ENCODE results near the gene SEMG1. TPM values are rescaled to one million over a fixed set of nuclear protein-coding genes. Genes with fewer than 3 reads are reported as not detected.

Gene SEMG1
- total RNA-seq, 2 experiments from 2014 or later: not detected

DNA sequence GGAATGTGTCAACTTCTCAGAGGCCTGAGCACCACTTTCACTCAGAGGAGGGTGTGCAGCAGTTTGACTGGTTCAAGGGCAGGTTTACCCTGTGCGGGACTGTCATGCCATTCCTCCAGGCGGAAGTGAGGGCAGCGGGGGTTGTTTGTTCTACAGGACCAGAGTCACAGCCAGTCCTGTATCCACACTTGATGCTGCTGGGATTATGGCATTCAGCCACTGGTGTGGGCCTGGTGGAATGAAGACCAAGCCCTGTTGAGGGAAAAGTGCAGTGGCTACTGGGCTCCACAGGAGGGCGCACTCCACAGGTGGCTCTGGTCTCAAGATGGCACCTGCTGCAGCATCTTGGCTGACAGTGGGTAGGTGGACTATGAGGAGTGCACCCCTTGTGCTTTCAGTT is 29.2 kb downstream of the SEMG1 start:
- POLR2A ChIA-PET: no interaction called here
- Mint-ChIP-seq H3K9me3 (no peaks in the 10 kb centered on the region), H3K4me3 (no peak overlapping the region), H3K27ac (no peak overlapping the region), H3K4me1 (no peaks in the 10 kb centered on the region), H3K27me3 (peaks cover 32% of the 10 kb centered on the region), H3K36me3 (ENCODE audit: low read depth) (no peaks in the 10 kb centered on the region)
- CTCF ChIA-PET: no interaction called here
- DNase-seq: no peak

DNA sequence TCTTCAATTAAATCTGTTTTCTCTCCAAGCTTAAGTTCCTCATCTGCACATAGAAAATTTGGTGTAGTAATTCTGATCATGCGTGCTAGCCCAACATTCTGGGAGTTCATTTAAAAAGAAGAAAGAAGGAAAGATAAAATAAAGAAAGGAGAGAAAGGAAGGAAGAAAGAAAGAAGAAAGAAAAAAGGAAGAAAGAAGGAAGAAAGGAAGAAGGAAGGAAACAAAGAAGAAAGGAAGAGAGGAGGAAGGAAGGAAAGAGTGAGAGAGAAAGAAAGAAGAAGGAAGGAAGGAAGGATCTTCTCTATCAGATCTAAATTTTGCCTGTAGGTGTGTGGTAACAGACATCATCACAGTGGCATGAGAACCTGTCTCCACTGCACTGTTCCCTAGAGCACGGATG is 31.3 kb downstream of the SEMG1 start:
- Mint-ChIP-seq H3K9me3 (no peaks in the 10 kb centered on the region), H3K4me1 (no peaks in the 10 kb centered on the region), H3K27me3 (peaks cover 40% of the 10 kb centered on the region), H3K4me3 (no peak overlapping the region), H3K27ac (no peak overlapping the region), H3K36me3 (ENCODE audit: low read depth) (no peaks in the 10 kb centered on the region)
- POLR2A ChIA-PET: no interaction called here
- no peak for DNase-seq
- CTCF ChIA-PET: no interaction called here

DNA sequence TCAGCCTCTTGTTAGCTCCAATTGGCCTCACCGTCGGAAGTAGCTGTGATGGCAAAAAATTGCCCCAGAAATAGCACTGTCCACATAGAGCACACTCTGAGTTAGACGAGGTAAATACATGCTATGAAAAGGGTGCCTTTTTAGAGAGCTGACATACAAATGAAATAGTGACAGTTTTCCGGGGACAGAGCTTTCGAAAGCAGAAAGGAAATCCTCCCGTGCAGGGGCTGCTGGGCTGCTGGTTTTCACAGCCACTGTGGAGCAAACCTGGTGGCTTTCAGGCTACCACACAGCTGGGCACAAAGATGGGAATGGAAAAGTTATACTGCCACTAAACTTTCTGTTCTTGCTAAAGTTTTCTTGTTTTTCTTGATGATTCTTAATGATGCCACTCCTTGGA is 39.3 kb downstream of the SEMG1 start:
- Mint-ChIP-seq H3K27me3 (peaks cover 78% of the 10 kb centered on the region), H3K36me3 (ENCODE audit: low read depth) (no peaks in the 10 kb centered on the region), H3K9me3 (no peaks in the 10 kb centered on the region), H3K27ac (no peak overlapping the region), H3K4me1 (no peaks in the 10 kb centered on the region), H3K4me3 (no peak overlapping the region)
- ChIA-PET CTCF (interaction anchor here (1.7 kb wide), 1 partner anchor 48 kb away, joined by 5 read pairs; no protein-coding TSS in a partner anchor), POLR2A (no interaction called here)
- DNase-seq: no peak

DNA sequence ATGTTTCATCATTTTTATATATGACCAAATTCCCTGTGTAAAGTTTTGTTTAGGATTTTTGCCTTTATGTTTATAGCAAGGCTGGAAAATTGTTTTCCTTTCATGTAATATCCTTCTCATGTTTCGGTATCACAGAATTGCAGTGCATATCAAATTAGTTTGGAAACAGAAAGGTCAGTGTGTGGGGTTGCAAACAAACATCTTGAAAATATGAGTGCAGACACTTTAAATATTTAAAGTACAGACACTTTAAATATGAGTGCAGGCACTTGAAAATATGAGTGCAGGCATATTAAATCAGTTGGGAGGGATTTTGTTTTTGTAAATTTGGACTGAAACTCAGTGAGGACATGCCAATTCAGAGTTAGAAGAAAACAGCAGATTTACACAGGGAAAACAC is 41.0 kb downstream of the SEMG1 start:
- H3K4me3 Mint-ChIP-seq: no peak overlapping the region
- POLR2A ChIA-PET: no interaction called here
- peaks cover 83% of the 10 kb centered on the region for H3K27me3 Mint-ChIP-seq
- H3K36me3 Mint-ChIP-seq (ENCODE audit: low read depth): no peaks in the 10 kb centered on the region
- no peak for DNase-seq
- H3K4me1 Mint-ChIP-seq: no peaks in the 10 kb centered on the region
- CTCF ChIA-PET: no interaction called here
- no peak overlapping the region for H3K27ac Mint-ChIP-seq
- no peaks in the 10 kb centered on the region for H3K9me3 Mint-ChIP-seq

DNA sequence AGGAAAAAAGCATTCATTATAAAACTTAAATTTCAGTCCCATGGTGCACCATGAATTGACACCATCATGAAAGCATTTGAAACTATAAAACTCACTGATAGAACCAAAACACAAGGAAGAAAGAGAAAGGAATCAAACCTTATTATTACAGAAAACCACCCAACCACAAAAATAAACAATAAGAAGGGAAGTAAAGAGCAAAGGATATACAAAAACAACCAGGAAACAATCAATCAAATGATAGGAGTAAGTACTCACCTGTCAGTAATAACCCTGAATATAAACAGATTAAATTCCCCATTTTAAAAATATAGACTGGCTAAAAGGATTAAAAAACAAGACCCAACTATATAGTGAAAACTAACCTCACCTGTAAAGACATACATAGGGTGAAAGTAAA is 41.8 kb downstream of the SEMG1 start:
- Mint-ChIP-seq H3K27me3 (peaks cover 75% of the 10 kb centered on the region), H3K36me3 (ENCODE audit: low read depth) (no peaks in the 10 kb centered on the region), H3K4me1 (no peaks in the 10 kb centered on the region), H3K27ac (no peak overlapping the region), H3K9me3 (no peaks in the 10 kb centered on the region), H3K4me3 (no peak overlapping the region)
- CTCF ChIA-PET: no interaction called here
- no peak for DNase-seq
- POLR2A ChIA-PET: no interaction called here

DNA sequence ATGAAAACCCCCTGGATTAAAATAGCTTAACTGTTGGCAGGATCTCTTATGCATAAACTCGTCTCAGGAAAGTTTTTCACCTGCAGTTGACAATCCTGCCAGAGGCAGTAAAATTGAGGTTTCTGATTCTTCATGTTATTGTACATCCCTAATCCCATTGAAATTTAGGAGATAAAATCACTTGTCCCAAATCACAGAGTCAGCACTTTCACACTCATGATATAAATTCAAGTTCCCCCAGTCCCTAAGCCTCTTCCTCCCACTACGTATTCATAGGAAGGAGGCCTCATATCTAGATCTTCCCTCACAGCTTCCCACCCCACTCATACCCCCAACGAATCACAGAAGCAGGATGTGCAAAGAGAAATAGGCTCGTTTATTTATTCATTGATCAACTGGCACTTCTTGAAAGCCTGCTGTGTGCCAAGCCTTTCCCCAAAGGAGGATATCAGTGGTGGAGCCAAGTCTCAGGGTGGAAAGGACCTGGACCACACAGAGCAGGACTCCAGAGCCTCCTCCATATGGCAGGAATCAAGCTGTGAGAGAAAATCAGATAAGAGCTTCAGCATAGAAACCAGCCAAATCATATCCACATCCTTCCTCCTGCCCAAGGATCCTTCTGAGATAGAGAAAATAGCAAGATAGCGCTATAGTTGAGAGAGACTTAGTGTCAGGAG is 45.2 kb downstream of the SEMG1 start:
- Mint-ChIP-seq H3K9me3 (no peaks in the 10 kb centered on the region), H3K27ac (no peak overlapping the region), H3K4me1 (no peaks in the 10 kb centered on the region), H3K36me3 (ENCODE audit: low read depth) (no peaks in the 10 kb centered on the region), H3K4me3 (no peak overlapping the region), H3K27me3 (peaks cover 53% of the 10 kb centered on the region)
- POLR2A ChIA-PET: no interaction called here
- DNase-seq: no peak
- CTCF ChIA-PET: no interaction called here

DNA sequence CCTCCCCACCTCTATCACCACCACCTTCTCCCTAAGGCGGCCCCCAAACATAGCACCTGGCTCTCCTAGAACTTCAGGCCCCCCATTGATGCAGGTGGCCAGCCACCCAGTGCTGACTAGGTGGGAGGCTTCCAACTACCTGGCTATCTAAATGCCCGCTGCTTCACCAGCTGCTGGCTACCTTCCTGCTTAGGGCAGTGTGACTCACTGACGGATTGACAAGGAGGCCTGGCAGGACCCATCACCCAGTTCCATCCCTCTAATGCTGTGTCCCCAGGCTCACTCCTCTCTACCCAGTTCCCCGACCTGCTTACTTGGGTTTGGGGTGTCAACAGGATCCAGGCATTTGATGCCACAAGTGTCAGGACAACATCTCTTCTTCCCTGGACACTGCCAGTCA is 46.4 kb downstream of the SEMG1 start:
- no peak for DNase-seq
- Mint-ChIP-seq H3K27ac (no peak overlapping the region), H3K9me3 (no peaks in the 10 kb centered on the region), H3K36me3 (ENCODE audit: low read depth) (no peaks in the 10 kb centered on the region), H3K4me3 (no peak overlapping the region), H3K4me1 (no peaks in the 10 kb centered on the region), H3K27me3 (peaks cover 43% of the 10 kb centered on the region)
- CTCF ChIA-PET: no interaction called here
- POLR2A ChIA-PET: no interaction called here

DNA sequence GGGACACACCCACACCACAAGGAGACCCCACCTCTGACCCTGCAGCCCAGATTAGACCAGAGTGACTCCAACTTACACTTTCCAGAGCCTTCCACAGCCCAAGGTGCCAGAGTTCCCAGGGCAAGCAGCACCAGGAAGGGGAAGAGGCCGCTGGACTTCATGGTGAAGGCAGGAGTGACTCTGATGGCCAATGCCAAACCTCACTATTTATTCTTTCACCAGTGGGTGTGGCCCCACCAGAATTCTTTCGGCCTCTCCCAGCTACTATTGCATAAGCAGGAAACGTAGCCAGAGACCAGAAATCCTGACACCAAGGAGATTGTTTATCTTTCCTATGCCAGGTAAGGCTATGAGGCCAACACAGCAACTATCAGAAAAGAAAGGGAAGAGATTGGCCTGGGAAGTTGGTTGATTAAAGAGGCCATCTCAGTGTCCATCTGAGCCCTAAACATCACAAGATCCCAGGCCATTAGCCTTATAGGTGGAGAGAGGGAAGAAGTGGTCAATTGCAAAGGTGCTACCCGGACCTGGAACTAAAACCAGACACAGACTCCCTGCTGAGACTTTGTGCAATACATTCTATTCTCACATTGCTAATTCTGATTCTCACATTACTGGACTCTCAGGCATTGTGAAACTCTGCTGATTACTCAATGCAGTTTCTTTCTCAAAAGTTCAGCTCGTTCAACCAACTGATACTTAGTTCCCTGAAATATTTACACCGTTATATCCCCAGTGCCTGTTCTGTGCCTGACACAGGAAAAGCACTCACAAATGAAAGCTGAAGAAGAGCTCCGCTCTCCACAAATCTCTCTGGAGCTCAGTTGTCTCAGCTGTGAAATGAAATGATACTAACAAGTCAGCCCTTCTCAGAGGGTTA is 47.8 kb downstream of the SEMG1 start, which contains the start of gene SLPI:
Gene SLPI, minus strand, starts transcription at position 182 of the 880 bp plus-strand sequence. Its CDS starts 21 bp downstream, at position 161.
- peaks cover 32% of the 10 kb centered on the region for H3K27me3 Mint-ChIP-seq
- H3K9me3 Mint-ChIP-seq: no peaks in the 10 kb centered on the region
- H3K27ac Mint-ChIP-seq: no peak within 1 kb of the TSS
- no peaks in the 10 kb centered on the region for H3K4me1 Mint-ChIP-seq
- no peaks in the 10 kb centered on the region for H3K36me3 Mint-ChIP-seq (ENCODE audit: low read depth)
- no peak within 1 kb of the TSS for H3K4me3 Mint-ChIP-seq
- DNase-seq: no peak
- POLR2A ChIA-PET: no interaction called here
- CTCF ChIA-PET: interaction anchor here (1.0 kb wide), 1 partner anchor 36 kb away, joined by 3 read pairs; no protein-coding TSS in a partner anchor

DNA sequence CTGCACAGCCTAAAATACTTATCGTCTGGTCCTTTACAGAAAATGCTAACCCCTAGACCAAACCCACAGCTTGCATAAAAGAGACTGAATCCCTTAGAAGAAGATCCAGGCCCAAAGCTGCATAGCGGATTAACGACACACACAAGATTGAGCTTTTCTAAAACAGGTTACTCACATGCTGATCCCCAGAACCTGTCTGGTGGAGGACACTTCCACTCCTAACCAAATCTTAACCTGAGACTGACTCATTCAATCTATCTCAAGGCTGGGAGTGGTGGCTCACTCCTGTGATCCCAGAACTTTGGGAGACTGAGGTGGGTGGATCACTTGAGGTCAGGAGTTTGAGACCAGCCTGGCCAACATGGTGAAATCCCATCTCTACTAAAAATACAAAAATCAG is 50.3 kb downstream of the SEMG1 start:
- Mint-ChIP-seq H3K27ac (no peak overlapping the region), H3K36me3 (ENCODE audit: low read depth) (no peaks in the 10 kb centered on the region), H3K27me3 (peaks cover 14% of the 10 kb centered on the region), H3K4me3 (no peak overlapping the region), H3K9me3 (no peaks in the 10 kb centered on the region), H3K4me1 (no peaks in the 10 kb centered on the region)
- POLR2A ChIA-PET: no interaction called here
- CTCF ChIA-PET: interaction anchor here (1.1 kb wide), 1 partner anchor 52 kb away, joined by 7 read pairs; no protein-coding TSS in a partner anchor
- DNase-seq: no peak

DNA sequence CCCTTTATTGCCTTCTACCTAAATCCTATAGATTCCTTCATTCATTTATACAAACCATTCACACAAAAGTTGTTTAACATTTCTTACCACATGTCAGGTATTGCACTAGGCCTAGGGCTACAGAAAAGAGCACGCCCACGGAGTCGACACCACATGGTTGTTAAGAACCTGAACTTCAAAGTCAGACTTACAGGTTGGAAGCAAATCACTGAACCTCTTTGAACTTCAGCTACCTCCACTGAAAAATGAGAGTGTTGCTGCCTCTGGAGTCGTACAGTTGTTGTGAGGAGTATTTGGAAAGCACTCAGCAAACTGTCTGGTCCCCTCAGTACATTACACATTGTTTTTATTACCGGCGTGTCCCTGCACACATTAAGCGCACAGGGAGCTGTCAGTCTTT is 50.9 kb downstream of the SEMG1 start:
- no peaks in the 10 kb centered on the region for H3K36me3 Mint-ChIP-seq (ENCODE audit: low read depth)
- no peak overlapping the region for H3K4me3 Mint-ChIP-seq
- ChIA-PET POLR2A (interaction anchor here (0.5 kb wide), 1 partner anchor 251 kb away, joined by 9 read pairs; no protein-coding TSS in a partner anchor), CTCF (interaction anchor here (1.1 to 1.2 kb wide), 2 partner anchors 14 to 52 kb away, joined by 3 to 7 read pairs; no protein-coding TSS in a partner anchor)
- no peaks in the 10 kb centered on the region for H3K4me1 Mint-ChIP-seq
- no peak overlapping the region for H3K27ac Mint-ChIP-seq
- peaks cover 14% of the 10 kb centered on the region for H3K27me3 Mint-ChIP-seq
- no peaks in the 10 kb centered on the region for H3K9me3 Mint-ChIP-seq
- DNase-seq: no peak

DNA sequence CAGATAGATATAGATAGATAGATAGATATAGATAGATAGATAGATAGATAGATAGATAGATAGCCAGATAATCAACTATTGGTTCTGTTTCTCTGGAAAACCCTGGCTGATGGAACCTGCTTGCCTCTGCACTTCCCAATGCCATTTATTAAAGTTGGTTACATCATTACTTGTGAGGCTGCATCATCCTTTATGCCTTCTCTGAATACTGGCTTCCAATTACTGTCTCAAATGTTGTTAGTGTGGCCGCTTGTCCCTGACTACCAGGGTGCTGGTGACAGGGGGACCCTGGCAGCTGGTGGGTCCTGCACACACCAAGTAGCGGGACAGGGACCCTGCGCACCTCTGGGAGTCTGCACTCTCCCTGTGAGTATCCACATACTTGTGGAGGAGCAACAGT is 51.4 kb downstream of the SEMG1 start:
- H3K27ac Mint-ChIP-seq: no peak overlapping the region
- no peak for DNase-seq
- peaks cover 17% of the 10 kb centered on the region for H3K27me3 Mint-ChIP-seq
- H3K9me3 Mint-ChIP-seq: no peaks in the 10 kb centered on the region
- ChIA-PET CTCF (interaction anchor here (1.2 kb wide), 1 partner anchor 14 kb away, joined by 3 read pairs; no protein-coding TSS in a partner anchor), POLR2A (interaction anchor here (0.6 kb wide), 1 partner anchor 431 kb away, joined by 4 read pairs; no protein-coding TSS in a partner anchor)
- no peaks in the 10 kb centered on the region for H3K4me1 Mint-ChIP-seq
- no peaks in the 10 kb centered on the region for H3K36me3 Mint-ChIP-seq (ENCODE audit: low read depth)
- H3K4me3 Mint-ChIP-seq: no peak overlapping the region

DNA sequence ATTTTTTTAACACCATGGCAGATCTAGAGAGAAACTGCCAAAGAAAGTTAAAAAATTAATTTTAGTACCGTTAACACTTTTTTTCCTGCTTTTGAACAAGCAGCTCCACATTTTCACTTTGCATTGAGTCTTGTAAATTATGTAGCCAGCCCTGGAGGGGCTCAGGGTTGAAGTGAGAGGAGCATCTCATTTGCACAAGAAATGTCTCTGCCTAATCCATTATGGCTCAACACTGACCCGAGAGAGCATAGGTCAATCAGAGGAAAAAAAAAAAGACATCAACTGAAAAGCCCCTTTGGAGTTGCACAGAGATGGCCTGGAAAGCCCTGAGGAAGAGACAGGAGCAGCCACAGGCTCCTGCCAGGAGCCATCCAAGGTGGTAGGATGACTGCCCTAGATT is 51.8 kb downstream of the SEMG1 start:
- H3K4me1 Mint-ChIP-seq: no peaks in the 10 kb centered on the region
- H3K27me3 Mint-ChIP-seq: peaks cover 17% of the 10 kb centered on the region
- no peaks in the 10 kb centered on the region for H3K36me3 Mint-ChIP-seq (ENCODE audit: low read depth)
- no peak overlapping the region for H3K4me3 Mint-ChIP-seq
- ChIA-PET CTCF (interaction anchor here (1.1 to 1.2 kb wide), 2 partner anchors 13 to 35 kb away, joined by 3 to 5 read pairs; no protein-coding TSS in a partner anchor), POLR2A (interaction anchor here (0.6 kb wide), 1 partner anchor 431 kb away, joined by 4 read pairs; no protein-coding TSS in a partner anchor)
- H3K9me3 Mint-ChIP-seq: no peaks in the 10 kb centered on the region
- DNase-seq: no peak
- no peak overlapping the region for H3K27ac Mint-ChIP-seq

Data from activated CD4-positive, alpha-beta T cell treated with anti-CD3 and anti-CD28 coated beads, Interleukin-2, amount 10 ng/mL, durations not matched to agents 7 days and 5 days (primary cell).